Measurements from ENCODE around the gene TMEM117.

TMEM117 gene

GRCh38 chr12:44336577-44336976 is 500.7 kb downstream of the TMEM117 start:
- H3K9me3 ChIP-seq (ENCODE audit: control insufficient read depth in 2 of 2, low read length in 2 of 2): no peaks in the 10 kb centered on the region
- H3K27ac ChIP-seq (ENCODE audit: low read depth in 2 of 2, low read length in 2 of 2): no peak overlapping the region
- no peaks in the 10 kb centered on the region for H3K4me1 ChIP-seq (ENCODE audit: control insufficient read depth in 2 of 2, insufficient read depth in 2 of 2, low read length in 2 of 2)
- H3K4me3 ChIP-seq (ENCODE audit: low read length in 2 of 2): no peak overlapping the region
- no peaks in the 10 kb centered on the region for H3K36me3 ChIP-seq (ENCODE audit: control insufficient read depth in 2 of 2, insufficient read depth in 2 of 2, low read length in 2 of 2)
- no peaks in the 10 kb centered on the region for H3K27me3 ChIP-seq (ENCODE audit: control insufficient read depth in 2 of 2, insufficient read depth in 2 of 2, low read length in 2 of 2)
- H3K9ac ChIP-seq (ENCODE audit: low read depth in 1 of 2, low read length in 2 of 2): no peak overlapping the region

DNA sequence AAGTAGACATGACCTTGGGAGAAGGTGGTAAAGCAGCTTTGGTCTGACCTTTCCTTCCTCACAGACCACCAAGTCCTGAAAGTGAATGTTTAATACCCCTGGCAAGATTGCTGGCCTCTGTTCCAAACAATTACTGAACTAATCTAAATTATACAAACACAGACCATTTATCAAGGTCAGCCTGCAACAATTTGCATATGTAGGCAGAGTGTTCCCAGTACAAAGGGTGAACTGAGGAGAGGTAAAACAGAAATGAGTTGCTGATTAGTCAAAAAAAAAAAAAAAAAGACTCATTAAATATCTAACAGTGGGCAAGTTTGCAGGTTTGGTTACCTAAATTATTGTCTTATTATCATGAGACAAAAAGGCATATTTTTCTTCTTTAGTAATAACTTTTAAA is 506.5 kb downstream of the TMEM117 start:
- Histone ChIP-seq H3K36me3 (ENCODE audit: control insufficient read depth in 2 of 2, insufficient read depth in 2 of 2, low read length in 2 of 2) (no peaks in the 10 kb centered on the region), H3K4me3 (ENCODE audit: low read length in 2 of 2) (no peak overlapping the region), H3K9me3 (ENCODE audit: control insufficient read depth in 2 of 2, low read length in 2 of 2) (no peaks in the 10 kb centered on the region), H3K27me3 (ENCODE audit: control insufficient read depth in 2 of 2, insufficient read depth in 2 of 2, low read length in 2 of 2) (no peaks in the 10 kb centered on the region), H3K27ac (ENCODE audit: low read depth in 2 of 2, low read length in 2 of 2) (no peak overlapping the region), H3K4me1 (ENCODE audit: control insufficient read depth in 2 of 2, insufficient read depth in 2 of 2, low read length in 2 of 2) (no peaks in the 10 kb centered on the region), H3K9ac (ENCODE audit: low read depth in 1 of 2, low read length in 2 of 2) (no peak overlapping the region)

DNA sequence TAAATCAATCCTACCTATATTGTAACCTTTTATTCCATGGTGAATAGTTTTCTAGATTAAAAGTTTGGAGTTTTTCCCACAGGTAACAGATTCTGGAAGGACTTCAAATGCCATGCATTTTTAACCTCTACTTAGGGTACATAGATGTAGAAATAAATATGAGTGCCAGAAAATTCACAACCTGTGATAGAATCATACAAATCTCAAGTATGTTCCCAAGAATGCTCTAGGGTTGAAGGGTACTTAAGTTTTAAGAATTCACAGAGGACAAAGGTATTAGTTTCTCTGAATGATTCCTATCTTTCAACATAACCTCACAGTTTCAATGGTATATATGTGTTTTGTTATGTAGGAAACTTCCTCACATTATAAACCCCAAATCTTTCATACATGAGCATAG is 511.3 kb downstream of the TMEM117 start:
- Histone ChIP-seq H3K27ac (ENCODE audit: low read depth in 2 of 2, low read length in 2 of 2) (no peak overlapping the region), H3K9ac (ENCODE audit: low read depth in 1 of 2, low read length in 2 of 2) (no peak overlapping the region), H3K4me1 (ENCODE audit: control insufficient read depth in 2 of 2, insufficient read depth in 2 of 2, low read length in 2 of 2) (no peaks in the 10 kb centered on the region)

DNA sequence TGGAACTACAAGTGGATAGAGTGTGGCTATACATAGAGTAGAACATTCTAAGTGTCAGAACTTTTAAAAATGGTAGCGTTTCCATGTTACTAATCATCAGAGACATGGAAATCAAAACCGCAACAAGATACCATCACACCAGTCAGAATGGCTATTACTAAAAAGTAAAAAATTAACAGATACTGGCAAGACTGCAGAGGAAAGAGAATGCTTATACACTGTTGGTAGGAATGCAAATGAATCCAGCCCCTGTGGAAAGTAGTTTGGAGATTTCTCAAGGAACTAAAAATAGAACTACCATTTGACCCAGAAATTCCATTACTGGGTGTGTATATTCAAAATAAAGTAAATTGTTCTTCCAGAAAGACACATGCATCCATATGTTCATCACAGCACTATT is 521.6 kb downstream of the TMEM117 start:
- Histone ChIP-seq H3K4me1 (ENCODE audit: control insufficient read depth in 2 of 2, insufficient read depth in 2 of 2, low read length in 2 of 2) (no peaks in the 10 kb centered on the region), H3K27me3 (ENCODE audit: control insufficient read depth in 2 of 2, insufficient read depth in 2 of 2, low read length in 2 of 2) (no peaks in the 10 kb centered on the region), H3K27ac (ENCODE audit: low read depth in 2 of 2, low read length in 2 of 2) (no peak overlapping the region), H3K9me3 (ENCODE audit: control insufficient read depth in 2 of 2, low read length in 2 of 2) (no peaks in the 10 kb centered on the region), H3K36me3 (ENCODE audit: control insufficient read depth in 2 of 2, insufficient read depth in 2 of 2, low read length in 2 of 2) (no peaks in the 10 kb centered on the region), H3K4me3 (ENCODE audit: low read length in 2 of 2) (no peak overlapping the region), H3K9ac (ENCODE audit: low read depth in 1 of 2, low read length in 2 of 2) (no peak overlapping the region)

More for the DNA sequence above, 511.3 kb downstream of the TMEM117 start:
- no peak overlapping the region for H3K4me3 ChIP-seq (ENCODE audit: low read length in 2 of 2)
- H3K27me3 ChIP-seq (ENCODE audit: control insufficient read depth in 2 of 2, insufficient read depth in 2 of 2, low read length in 2 of 2): no peaks in the 10 kb centered on the region
- no peaks in the 10 kb centered on the region for H3K36me3 ChIP-seq (ENCODE audit: control insufficient read depth in 2 of 2, insufficient read depth in 2 of 2, low read length in 2 of 2)
- H3K9me3 ChIP-seq (ENCODE audit: control insufficient read depth in 2 of 2, low read length in 2 of 2): no peaks in the 10 kb centered on the region

- no peaks in the 10 kb centered on the region for H3K27me3 ChIP-seq (ENCODE audit: control insufficient read depth in 2 of 2, insufficient read depth in 2 of 2, low read length in 2 of 2)
- no peak overlapping the region for H3K27ac ChIP-seq (ENCODE audit: low read depth in 2 of 2, low read length in 2 of 2)
- H3K36me3 ChIP-seq (ENCODE audit: control insufficient read depth in 2 of 2, insufficient read depth in 2 of 2, low read length in 2 of 2): no peaks in the 10 kb centered on the region
- no peak overlapping the region for H3K9ac ChIP-seq (ENCODE audit: low read depth in 1 of 2, low read length in 2 of 2)
- H3K9me3 ChIP-seq (ENCODE audit: control insufficient read depth in 2 of 2, low read length in 2 of 2): no peaks in the 10 kb centered on the region
- no peak overlapping the region for H3K4me3 ChIP-seq (ENCODE audit: low read length in 2 of 2)
- no peaks in the 10 kb centered on the region for H3K4me1 ChIP-seq (ENCODE audit: control insufficient read depth in 2 of 2, insufficient read depth in 2 of 2, low read length in 2 of 2)
Measured at GRCh38 chr12:44358636-44359035, 522.8 kb downstream of the TMEM117 start.

GRCh38 chr12:44362947-44363346 is 527.1 kb downstream of the TMEM117 start:
- no peaks in the 10 kb centered on the region for H3K9me3 ChIP-seq (ENCODE audit: control insufficient read depth in 2 of 2, low read length in 2 of 2)
- no peak overlapping the region for H3K4me3 ChIP-seq (ENCODE audit: low read length in 2 of 2)
- no peaks in the 10 kb centered on the region for H3K36me3 ChIP-seq (ENCODE audit: control insufficient read depth in 2 of 2, insufficient read depth in 2 of 2, low read length in 2 of 2)
- no peak overlapping the region for H3K27ac ChIP-seq (ENCODE audit: low read depth in 2 of 2, low read length in 2 of 2)
- no peak overlapping the region for H3K9ac ChIP-seq (ENCODE audit: low read depth in 1 of 2, low read length in 2 of 2)
- no peaks in the 10 kb centered on the region for H3K27me3 ChIP-seq (ENCODE audit: control insufficient read depth in 2 of 2, insufficient read depth in 2 of 2, low read length in 2 of 2)
- H3K4me1 ChIP-seq (ENCODE audit: control insufficient read depth in 2 of 2, insufficient read depth in 2 of 2, low read length in 2 of 2): no peaks in the 10 kb centered on the region

DNA sequence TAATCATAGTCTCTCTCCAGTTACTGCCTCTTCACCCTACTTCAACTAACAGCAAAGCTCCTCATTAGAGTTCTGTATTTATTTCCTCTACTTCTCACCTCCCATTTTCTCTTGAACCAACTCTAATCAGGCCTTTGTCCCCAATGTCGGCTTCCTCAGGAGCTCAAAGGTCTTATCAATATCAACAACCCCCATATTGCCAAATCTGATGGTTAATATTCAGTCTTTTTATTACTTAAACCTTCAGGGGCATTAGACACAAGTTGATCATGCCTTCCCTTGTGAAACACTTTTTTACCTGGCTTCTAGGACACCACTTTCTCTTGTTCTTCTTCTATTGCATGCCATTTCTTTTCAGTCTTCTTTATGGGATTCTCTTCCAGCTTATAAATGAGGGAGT is 531.3 kb downstream of the TMEM117 start:
- Histone ChIP-seq H3K27me3 (ENCODE audit: control insufficient read depth in 2 of 2, insufficient read depth in 2 of 2, low read length in 2 of 2) (no peaks in the 10 kb centered on the region), H3K36me3 (ENCODE audit: control insufficient read depth in 2 of 2, insufficient read depth in 2 of 2, low read length in 2 of 2) (no peaks in the 10 kb centered on the region), H3K4me1 (ENCODE audit: control insufficient read depth in 2 of 2, insufficient read depth in 2 of 2, low read length in 2 of 2) (no peaks in the 10 kb centered on the region), H3K9ac (ENCODE audit: low read depth in 1 of 2, low read length in 2 of 2) (no peak overlapping the region), H3K27ac (ENCODE audit: low read depth in 2 of 2, low read length in 2 of 2) (no peak overlapping the region), H3K9me3 (ENCODE audit: control insufficient read depth in 2 of 2, low read length in 2 of 2) (no peaks in the 10 kb centered on the region), H3K4me3 (ENCODE audit: low read length in 2 of 2) (no peak overlapping the region)

- Histone ChIP-seq H3K4me1 (ENCODE audit: control insufficient read depth in 2 of 2, insufficient read depth in 2 of 2, low read length in 2 of 2) (no peaks in the 10 kb centered on the region), H3K9me3 (ENCODE audit: control insufficient read depth in 2 of 2, low read length in 2 of 2) (no peaks in the 10 kb centered on the region)
Measured at GRCh38 chr12:44367916-44368315, 532.0 kb downstream of the TMEM117 start.

GRCh38 chr12:44369998-44370397 is 534.1 kb downstream of the TMEM117 start:
- Histone ChIP-seq H3K4me1 (ENCODE audit: control insufficient read depth in 2 of 2, insufficient read depth in 2 of 2, low read length in 2 of 2) (no peaks in the 10 kb centered on the region), H3K4me3 (ENCODE audit: low read length in 2 of 2) (no peak overlapping the region), H3K27me3 (ENCODE audit: control insufficient read depth in 2 of 2, insufficient read depth in 2 of 2, low read length in 2 of 2) (no peaks in the 10 kb centered on the region), H3K9me3 (ENCODE audit: control insufficient read depth in 2 of 2, low read length in 2 of 2) (no peaks in the 10 kb centered on the region), H3K9ac (ENCODE audit: low read depth in 1 of 2, low read length in 2 of 2) (no peak overlapping the region), H3K36me3 (ENCODE audit: control insufficient read depth in 2 of 2, insufficient read depth in 2 of 2, low read length in 2 of 2) (no peaks in the 10 kb centered on the region), H3K27ac (ENCODE audit: low read depth in 2 of 2, low read length in 2 of 2) (no peak overlapping the region)

More at GRCh38 chr12:44367916-44368315, 532.0 kb downstream of the TMEM117 start:
- Histone ChIP-seq H3K4me3 (ENCODE audit: low read length in 2 of 2) (no peak overlapping the region), H3K27me3 (ENCODE audit: control insufficient read depth in 2 of 2, insufficient read depth in 2 of 2, low read length in 2 of 2) (no peaks in the 10 kb centered on the region), H3K27ac (ENCODE audit: low read depth in 2 of 2, low read length in 2 of 2) (no peak overlapping the region), H3K36me3 (ENCODE audit: control insufficient read depth in 2 of 2, insufficient read depth in 2 of 2, low read length in 2 of 2) (no peaks in the 10 kb centered on the region), H3K9ac (ENCODE audit: low read depth in 1 of 2, low read length in 2 of 2) (no peak overlapping the region)

DNA sequence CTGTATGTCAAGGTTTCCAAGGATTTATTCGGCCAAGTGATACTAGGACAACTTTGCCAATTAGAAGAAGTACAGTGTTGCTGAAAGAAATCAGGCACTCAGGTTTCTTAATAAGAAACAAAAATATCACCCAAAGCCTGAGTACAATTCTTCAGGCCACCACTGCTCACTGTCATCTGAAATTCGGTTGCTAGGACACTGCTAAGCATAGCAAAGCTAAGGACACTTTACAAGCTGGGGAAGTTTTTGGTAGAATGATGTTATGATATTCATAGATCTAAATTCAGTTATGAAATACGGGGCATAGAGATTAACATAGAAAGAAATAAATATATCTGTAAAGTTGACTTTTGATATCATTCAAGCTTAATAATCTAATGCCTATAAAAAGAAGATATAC is 535.1 kb downstream of the TMEM117 start:
- Histone ChIP-seq H3K9me3 (ENCODE audit: control insufficient read depth in 2 of 2, low read length in 2 of 2) (no peaks in the 10 kb centered on the region), H3K9ac (ENCODE audit: low read depth in 1 of 2, low read length in 2 of 2) (no peak overlapping the region), H3K27ac (ENCODE audit: low read depth in 2 of 2, low read length in 2 of 2) (no peak overlapping the region), H3K27me3 (ENCODE audit: control insufficient read depth in 2 of 2, insufficient read depth in 2 of 2, low read length in 2 of 2) (no peaks in the 10 kb centered on the region), H3K4me3 (ENCODE audit: low read length in 2 of 2) (no peak overlapping the region), H3K36me3 (ENCODE audit: control insufficient read depth in 2 of 2, insufficient read depth in 2 of 2, low read length in 2 of 2) (no peaks in the 10 kb centered on the region), H3K4me1 (ENCODE audit: control insufficient read depth in 2 of 2, insufficient read depth in 2 of 2, low read length in 2 of 2) (no peaks in the 10 kb centered on the region)

DNA sequence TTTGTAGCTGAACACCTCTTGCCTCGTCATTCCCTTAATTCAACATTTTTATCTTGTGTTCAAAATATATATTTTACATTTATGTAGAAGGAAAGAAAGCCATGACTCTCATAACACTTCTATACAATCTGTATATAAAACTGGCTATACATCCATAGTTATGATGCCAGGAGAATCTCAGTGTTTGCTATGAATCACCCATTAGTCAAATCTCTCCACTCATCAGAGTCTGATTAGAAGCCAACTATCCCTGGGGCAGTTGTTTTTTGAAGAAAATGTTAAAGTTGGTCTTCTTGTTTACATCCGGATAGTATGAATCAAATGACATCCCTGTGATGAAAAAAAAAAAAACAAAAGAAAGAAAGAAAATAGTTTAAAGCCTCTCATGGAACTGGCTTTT is 536.4 kb downstream of the TMEM117 start:
- Histone ChIP-seq H3K27me3 (ENCODE audit: control insufficient read depth in 2 of 2, insufficient read depth in 2 of 2, low read length in 2 of 2) (no peaks in the 10 kb centered on the region), H3K27ac (ENCODE audit: low read depth in 2 of 2, low read length in 2 of 2) (no peak overlapping the region), H3K36me3 (ENCODE audit: control insufficient read depth in 2 of 2, insufficient read depth in 2 of 2, low read length in 2 of 2) (no peaks in the 10 kb centered on the region), H3K9me3 (ENCODE audit: control insufficient read depth in 2 of 2, low read length in 2 of 2) (no peaks in the 10 kb centered on the region), H3K4me1 (ENCODE audit: control insufficient read depth in 2 of 2, insufficient read depth in 2 of 2, low read length in 2 of 2) (no peaks in the 10 kb centered on the region), H3K9ac (ENCODE audit: low read depth in 1 of 2, low read length in 2 of 2) (no peak overlapping the region), H3K4me3 (ENCODE audit: low read length in 2 of 2) (no peak overlapping the region)

All from mucosa of rectum (tissue), 2 donors.